ENCODE measurements around the gene CTSW.
"Not testable (repeated sequence)": the region's sequence is repeated elsewhere in the genome, so short reads cannot be mapped to it uniquely, and the experiment has no call there.

Gene CTSW

GRCh38 chr11:65879617-65880016 lies at the start of gene CTSW:
Gene CTSW (plus strand): TSS chr11:65879837. CDS start chr11:65879855, 18 bp downstream.
- H3K27ac Mint-ChIP-seq: peak within 1 kb of the TSS; percentile 85
- H3K9me3 Mint-ChIP-seq: no peaks in the 10 kb centered on the region
- CTCF ChIA-PET: interaction anchor here (0.6 to 7.8 kb wide), 3 partner anchors 20 to 371 kb away, joined by 3 to 126 read pairs (median 7); partner anchors contain the start of gene MUS81
- H3K4me3 Mint-ChIP-seq: peak within 1 kb of the TSS; percentile 75
- no peaks in the 10 kb centered on the region for H3K27me3 Mint-ChIP-seq
- DNase-seq: peak; percentile 68
- H3K36me3 Mint-ChIP-seq: peaks cover 7% of the 10 kb centered on the region
- peaks cover 55% of the 10 kb centered on the region for H3K4me1 Mint-ChIP-seq

- H3K4me3 Mint-ChIP-seq: peak overlapping the region; percentile 2
- not testable (repeated sequence) for H3K36me3 Mint-ChIP-seq, H3K27ac Mint-ChIP-seq, DNase-seq, H3K9me3 Mint-ChIP-seq
- CTCF ChIA-PET: interaction anchor here (0.9 to 2.6 kb wide), 4 partner anchors 14 to 121 kb away, joined by 3 to 15 read pairs (median 4); partner anchors contain the start of gene KAT5
- H3K4me1 Mint-ChIP-seq: peaks cover 18% of the 10 kb centered on the region
- peaks cover 21% of the 10 kb centered on the region for H3K27me3 Mint-ChIP-seq
Observed at GRCh38 chr11:65832231-65832630, 47.4 kb upstream of the CTSW start.

- H3K27me3 Mint-ChIP-seq: peaks cover 27% of the 10 kb centered on the region
- no peaks in the 10 kb centered on the region for H3K9me3 Mint-ChIP-seq
- no peak within 1 kb of the TSS for H3K4me3 Mint-ChIP-seq
- peak; percentile 97 for DNase-seq
- peaks cover 4% of the 10 kb centered on the region for H3K36me3 Mint-ChIP-seq
- CTCF ChIA-PET: interaction anchor here (0.8 to 2.6 kb wide), 5 partner anchors 16 to 63 kb away, joined by 3 to 15 read pairs (median 3); partner anchors contain the start of gene MUS81
- H3K27ac Mint-ChIP-seq: no peak within 1 kb of the TSS
- H3K4me1 Mint-ChIP-seq: peaks cover 11% of the 10 kb centered on the region
Observed at GRCh38 chr11:65833297-65834030, 46.2 kb upstream of the CTSW start, which contains the start of gene SNX32. Gene SNX32 (plus strand): TSS chr11:65833963. CDS start chr11:65834066, 103 bp downstream.

- Mint-ChIP-seq H3K4me1 (peaks cover 9% of the 10 kb centered on the region), H3K27ac (no peak overlapping the region), H3K9me3 (no peaks in the 10 kb centered on the region), H3K4me3 (no peak overlapping the region), H3K36me3 (peaks cover 4% of the 10 kb centered on the region), H3K27me3 (peaks cover 20% of the 10 kb centered on the region)
- CTCF ChIA-PET: interaction anchor here (2.6 kb wide), 1 partner anchor 55 kb away, joined by 15 read pairs; no protein-coding TSS in a partner anchor
- no peak for DNase-seq
Observed at GRCh38 chr11:65834202-65834601, 45.4 kb upstream of the CTSW start.

GRCh38 chr11:65842144-65842543 lies 37.5 kb upstream of the CTSW start:
- Mint-ChIP-seq H3K4me1 (no peaks in the 10 kb centered on the region), H3K27me3 (peaks cover 13% of the 10 kb centered on the region), H3K36me3 (no peaks in the 10 kb centered on the region), H3K9me3 (no peaks in the 10 kb centered on the region), H3K4me3 (no peak overlapping the region), H3K27ac (no peak overlapping the region)
- DNase-seq: no peak
- CTCF ChIA-PET: interaction anchor here (1.0 kb wide), 1 partner anchor 10 kb away, joined by 5 read pairs; no protein-coding TSS in a partner anchor

- Mint-ChIP-seq H3K36me3 (no peaks in the 10 kb centered on the region), H3K27me3 (peaks cover 13% of the 10 kb centered on the region), H3K4me3 (no peak overlapping the region), H3K4me1 (no peaks in the 10 kb centered on the region), H3K9me3 (no peaks in the 10 kb centered on the region), H3K27ac (no peak overlapping the region)
- DNase-seq: no peak
- CTCF ChIA-PET: interaction anchor here (0.9 kb wide), 1 partner anchor 8 kb away, joined by 4 read pairs; no protein-coding TSS in a partner anchor
Observed at GRCh38 chr11:65843811-65844210, 35.8 kb upstream of the CTSW start.

GRCh38 chr11:65844231-65844872 lies 35.3 kb upstream of the CTSW start:
- no peak for DNase-seq
- CTCF ChIA-PET: no interaction called here
- Mint-ChIP-seq H3K27ac (no peak overlapping the region), H3K9me3 (no peaks in the 10 kb centered on the region), H3K4me3 (no peak overlapping the region), H3K4me1 (no peaks in the 10 kb centered on the region), H3K27me3 (peaks cover 13% of the 10 kb centered on the region), H3K36me3 (no peaks in the 10 kb centered on the region)

GRCh38 chr11:65847746-65848145 lies 31.9 kb upstream of the CTSW start:
- CTCF ChIA-PET: interaction anchor here (0.7 kb wide), 1 partner anchor 1114 kb away, joined by 3 read pairs; no protein-coding TSS in a partner anchor
- peaks cover 13% of the 10 kb centered on the region for H3K27me3 Mint-ChIP-seq
- peaks cover 20% of the 10 kb centered on the region for H3K36me3 Mint-ChIP-seq
- H3K4me1 Mint-ChIP-seq: peaks cover 3% of the 10 kb centered on the region
- H3K27ac Mint-ChIP-seq: no peak overlapping the region
- no peak overlapping the region for H3K4me3 Mint-ChIP-seq
- peaks cover 6% of the 10 kb centered on the region for H3K9me3 Mint-ChIP-seq
- no peak for DNase-seq

- Mint-ChIP-seq H3K27me3 (peaks cover 13% of the 10 kb centered on the region), H3K36me3 (peaks cover 26% of the 10 kb centered on the region)
- H3K4me1 Mint-ChIP-seq, DNase-seq, H3K4me3 Mint-ChIP-seq, H3K9me3 Mint-ChIP-seq, H3K27ac Mint-ChIP-seq: not testable (repeated sequence)
- CTCF ChIA-PET: interaction anchor here (1.3 to 1.4 kb wide), 2 partner anchors 36 to 174 kb away, joined by 3 to 7 read pairs; no protein-coding TSS in a partner anchor
Observed at GRCh38 chr11:65848693-65849092, 30.9 kb upstream of the CTSW start.

GRCh38 chr11:65849366-65849765 lies 30.3 kb upstream of the CTSW start:
- CTCF ChIA-PET: interaction anchor here (0.6 to 1.4 kb wide), 6 partner anchors 10 to 604 kb away, joined by 3 to 7 read pairs (median 3); no protein-coding TSS in a partner anchor
- Mint-ChIP-seq H3K4me3 (no peak overlapping the region), H3K36me3 (peaks cover 33% of the 10 kb centered on the region)

GRCh38 chr11:65849771-65850216 lies 29.8 kb upstream of the CTSW start:
- H3K4me1 Mint-ChIP-seq: peaks cover 20% of the 10 kb centered on the region
- CTCF ChIA-PET: interaction anchor here (0.6 to 1.4 kb wide), 5 partner anchors 10 to 604 kb away, joined by 3 read pairs; no protein-coding TSS in a partner anchor
- DNase-seq: no peak
- no peak overlapping the region for H3K27ac Mint-ChIP-seq
- peaks cover 37% of the 10 kb centered on the region for H3K36me3 Mint-ChIP-seq
- peaks cover 13% of the 10 kb centered on the region for H3K27me3 Mint-ChIP-seq
- H3K4me3 Mint-ChIP-seq: no peak overlapping the region
- H3K9me3 Mint-ChIP-seq: peaks cover 6% of the 10 kb centered on the region

More at GRCh38 chr11:65849366-65849765, 30.3 kb upstream of the CTSW start:
- Mint-ChIP-seq H3K9me3 (peaks cover 6% of the 10 kb centered on the region), H3K27ac (no peak overlapping the region), H3K27me3 (peaks cover 13% of the 10 kb centered on the region), H3K4me1 (peaks cover 16% of the 10 kb centered on the region)
- no peak for DNase-seq

GRCh38 chr11:65850217-65851082 lies 29.2 kb upstream of the CTSW start:
- Mint-ChIP-seq H3K9me3 (peaks cover 6% of the 10 kb centered on the region), H3K27ac (peak overlapping the region; percentile 24), H3K36me3 (peaks cover 41% of the 10 kb centered on the region), H3K4me3 (no peak overlapping the region), H3K4me1 (peaks cover 25% of the 10 kb centered on the region), H3K27me3 (peaks cover 13% of the 10 kb centered on the region)
- no peak for DNase-seq
- CTCF ChIA-PET: interaction anchor here (0.7 to 1.6 kb wide), 7 partner anchors 11 to 172 kb away, joined by 3 to 4 read pairs (median 3); no protein-coding TSS in a partner anchor

- Mint-ChIP-seq H3K9me3 (peaks cover 6% of the 10 kb centered on the region), H3K27me3 (peaks cover 13% of the 10 kb centered on the region), H3K36me3 (peaks cover 48% of the 10 kb centered on the region), H3K4me1 (peaks cover 31% of the 10 kb centered on the region), H3K4me3 (no peak overlapping the region), H3K27ac (peak overlapping the region; percentile 56)
- no peak for DNase-seq
- CTCF ChIA-PET: interaction anchor here (0.6 to 1.6 kb wide), 9 partner anchors 8 to 179 kb away, joined by 3 to 5 read pairs (median 3); partner anchors contain the start of gene MUS81
Observed at GRCh38 chr11:65851083-65851579, 28.5 kb upstream of the CTSW start.

Data from activated naive CD4-positive, alpha-beta T cell treated with anti-CD3 and anti-CD28 coated beads, Interleukin-2, amount 10 ng/mL, durations not matched to agents 7 days and 5 days (primary cell).